GM12872 (cell line): ENCODE measurements around the gene HOXD12.

Source experiments
- CTCF ChIP-seq: IDR thresholded peaks from 3 replicates; pipeline ENCODE4 v1.5.1; 2011; ENCODE audit warnings: low read depth, mild to moderate bottlenecking, low read length, moderate library complexity; ENCODE audit not compliant: insufficient read depth

HOXD12 gene

GRCh38 chr2:176071330-176072291 is 28.0 kb upstream of the HOXD12 start:
- TF ChIP-seq CTCF, result no peak

GRCh38 chr2:176072292-176072669 is 27.3 kb upstream of the HOXD12 start:
- no peak for TF ChIP-seq CTCF

- TF ChIP-seq CTCF, result no peak
Observed at GRCh38 chr2:176072951-176073904, 26.4 kb upstream of the HOXD12 start.

GRCh38 chr2:176074919-176075425 is 24.6 kb upstream of the HOXD12 start:
- TF ChIP-seq CTCF, result no peak

- no peak for TF ChIP-seq CTCF
Observed at GRCh38 chr2:176075481-176075880, 24.1 kb upstream of the HOXD12 start.

- TF ChIP-seq CTCF, result no peak
Observed at GRCh38 chr2:176076063-176076462, 23.5 kb upstream of the HOXD12 start.

GRCh38 chr2:176076796-176077195 is 22.8 kb upstream of the HOXD12 start:
- no peak for TF ChIP-seq CTCF
